Endometrial microvascular endothelial cells (primary cell): ENCODE results near the gene ABLIM2. TPM values are rescaled to one million over a fixed set of nuclear protein-coding genes. Genes with fewer than 3 reads are reported as not detected.

Experiments used
- in situ Hi-C: cut with HindIII; loops from 2 replicates; pipeline ENCODE4 v1.10.0; 2017; ENCODE audit warnings: low sequenced_read_pairs, low pct_unique_long_range_greater_than_20kb; ENCODE audit errors: inconsistent ontology term
- total RNA-seq: library from RNA; depleted of rRNA; stranded (reverse); fragments of >200 nt; gene quantifications from one replicate; pipeline ENCODE4 v1.2.3, GENCODE V29; 2015; ENCODE audit errors: inconsistent ontology term

ABLIM2 gene
- total RNA-seq, 1 donor from 2014 or later, result 0.46 TPM

- in situ Hi-C loops, result no loop called here
These were observed 129.6 kb downstream of the ABLIM2 start for GRCh38 chr4:8028884-8029568.

- in situ Hi-C loops, result no loop called here
These were observed 130.2 kb downstream of the ABLIM2 start for GRCh38 chr4:8028368-8028767.

GRCh38 chr4:8026453-8026852 is 132.2 kb downstream of the ABLIM2 start:
- in situ Hi-C loops, result no loop called here

GRCh38 chr4:8025668-8026067 is 132.9 kb downstream of the ABLIM2 start:
- in situ Hi-C loops, result no loop called here

- in situ Hi-C loops, result no loop called here
These were observed 134.4 kb downstream of the ABLIM2 start for GRCh38 chr4:8024073-8024786.

GRCh38 chr4:8023696-8024033 is 134.9 kb downstream of the ABLIM2 start:
- in situ Hi-C loops, result no loop called here

GRCh38 chr4:8022767-8023695 is 135.6 kb downstream of the ABLIM2 start:
- in situ Hi-C loops, result no loop called here

GRCh38 chr4:8021796-8022195 is 136.8 kb downstream of the ABLIM2 start:
- in situ Hi-C loops, result no loop called here

- in situ Hi-C loops, result no loop called here
These were observed 138.9 kb downstream of the ABLIM2 start for GRCh38 chr4:8019396-8020365.

- in situ Hi-C loops, result no loop called here
These were observed 142.1 kb downstream of the ABLIM2 start for GRCh38 chr4:8016527-8016926.

- in situ Hi-C loops, result no loop called here
These were observed 143.1 kb downstream of the ABLIM2 start for GRCh38 chr4:8015512-8015911.

- in situ Hi-C loops, result no loop called here
These were observed 144.5 kb downstream of the ABLIM2 start for GRCh38 chr4:8013976-8014726.

- in situ Hi-C loops, result no loop called here
These were observed 146.1 kb downstream of the ABLIM2 start for GRCh38 chr4:8012517-8012916.

GRCh38 chr4:8010618-8011017 is 148.0 kb downstream of the ABLIM2 start:
- in situ Hi-C loops, result no loop called here

GRCh38 chr4:8009710-8010511 is 148.7 kb downstream of the ABLIM2 start:
- in situ Hi-C loops, result no loop called here

GRCh38 chr4:8009097-8009496 is 149.5 kb downstream of the ABLIM2 start:
- in situ Hi-C loops, result no loop called here

GRCh38 chr4:8008391-8008790 is 150.2 kb downstream of the ABLIM2 start:
- in situ Hi-C loops, result no loop called here
